Body of pancreas (tissue), 4 donors: Measurements from ENCODE around the gene STRBP.

Source experiments
- CTCF ChIP-seq, 7 experiments: fragments of 450-650 bp in 4 of 7; fragments of 200-600 bp in 3 of 7; sonication (generic) in 3 of 7; IDR thresholded peaks; one replicate each; pipeline ENCODE4 v1.5.1; 2016 to 2019; ENCODE audit warnings: antibody characterized with exemption in 7 of 7
- POLR2A ChIP-seq, 3 donors: fragments of 450-650 bp; IDR thresholded peaks; one replicate each; pipeline ENCODE4 v1.6.1; 2016; ENCODE audit warnings: antibody characterized with exemption in 3 of 3, mild to moderate bottlenecking in 2 of 3

- TF ChIP-seq POLR2A (IDR thresholded peaks at IDR 0.05) = no peak
- peak in 2 of 7 experiments; percentile 17 to 21 for TF ChIP-seq CTCF (IDR thresholded peaks at IDR 0.05)
Observed at GRCh38 chr9:123225374-123225813, 43.0 kb downstream of the STRBP start.
